GM12878 (cell line): Measurements from ENCODE around the gene BIRC5. TPM values are rescaled to one million over a fixed set of nuclear protein-coding genes. Genes with fewer than 3 reads are reported as not detected.

Experiments
- ATF7 ChIP-seq: fragments of 450-650 bp; IDR thresholded peaks from 2 replicates; pipeline ENCODE4 v1.6.1; 2016; ENCODE audit warnings: low read depth, mild to moderate bottlenecking
- BHLHE40 ChIP-seq, 2 experiments: fragments of 450-650 bp in 1 of 2; IDR thresholded peaks; 2 replicates each; pipeline ENCODE4 v1.6.1; 2011 to 2017; ENCODE audit warnings: low read depth in 2 of 2, borderline replicate concordance in 1 of 2, improper control_type of control experiment in 1 of 2, low read length in 1 of 2, mild to moderate bottlenecking in 1 of 2
- CBFB ChIP-seq: IDR thresholded peaks from 2 replicates; pipeline ENCODE4 v1.6.1; 2016; ENCODE audit warnings: antibody characterized with exemption, low read depth
- EZH2 ChIP-seq: IDR thresholded peaks from 2 replicates; pipeline ENCODE4 v1.6.1; 2012; ENCODE audit warnings: low read depth, mild to moderate bottlenecking, control low read depth, inconsistent platforms, low read length, borderline replicate concordance; ENCODE audit not compliant: control insufficient read depth
- GATAD2B ChIP-seq: fragments of 450-650 bp; conservative IDR thresholded peaks from 2 replicates; pipeline ENCODE4 v1.6.1; 2017; ENCODE audit warnings: low read depth, mild to moderate bottlenecking, moderate library complexity
- HDGF ChIP-seq: fragments of 450-650 bp; IDR thresholded peaks from 2 replicates; pipeline ENCODE4 v1.6.1; 2016; ENCODE audit warnings: antibody characterized with exemption
- IKZF1 ChIP-seq: fragments of 450-650 bp; conservative IDR thresholded peaks from 2 replicates; pipeline ENCODE4 v1.6.1; 2017; ENCODE audit warnings: antibody characterized with exemption, mild to moderate bottlenecking
- IRF4 ChIP-seq: IDR thresholded peaks from 2 replicates; pipeline ENCODE4 v1.6.1; 2011; ENCODE audit warnings: low read depth, low read length
- JUND ChIP-seq: IDR thresholded peaks from 2 replicates; pipeline ENCODE4 v1.6.1; 2012; ENCODE audit warnings: low read depth, mild to moderate bottlenecking, low read length, improper control_type of control experiment, moderate library complexity
- MTA2 ChIP-seq: fragments of 450-650 bp; IDR thresholded peaks from 2 replicates; pipeline ENCODE4 v1.6.1; 2016; ENCODE audit warnings: low read depth, mild to moderate bottlenecking, moderate library complexity
- NFXL1 ChIP-seq: fragments of 450-650 bp; IDR thresholded peaks from 2 replicates; pipeline ENCODE4 v1.6.1; 2017; ENCODE audit warnings: antibody characterized with exemption, mild to moderate bottlenecking, borderline replicate concordance
- RAD21 ChIP-seq: IDR thresholded peaks from 2 replicates; pipeline ENCODE4 v1.6.1; 2011; ENCODE audit warnings: mild to moderate bottlenecking, low read depth, low read length, moderate library complexity; ENCODE audit not compliant: insufficient read depth
- RUNX3 ChIP-seq: IDR thresholded peaks from 2 replicates; pipeline ENCODE4 v1.6.1; 2012; ENCODE audit warnings: low read length, inconsistent platforms
- TCF3 ChIP-seq: IDR thresholded peaks from 2 replicates; pipeline ENCODE4 v1.6.1; 2012; ENCODE audit warnings: low read depth, mild to moderate bottlenecking, low read length, borderline replicate concordance; ENCODE audit not compliant: insufficient read depth
- ZNF592 ChIP-seq: fragments of 450-650 bp; IDR thresholded peaks from 2 replicates; pipeline ENCODE4 v1.6.1; 2017; ENCODE audit warnings: mild to moderate bottlenecking, moderate library complexity
- polyA plus RNA-seq, 11 experiments: library from polyadenylated mRNA; depleted of rRNA in 4 of 11; unstranded in 6 of 11; stranded (reverse) in 5 of 11; fragments of >200 nt; fragmentation: Nextera tagmentation in 4 of 11; fragmentation: Illumina TruSeq in 1 of 11; extraction: Ambion mirVana in 4 of 11; extraction: Trizol in 1 of 11; gene quantifications; 1 replicate in 1 of 11; 2 replicates in 10 of 11; pipeline versions ENCODE4 v1.2.1 to v1.2.3, GENCODE V29; 2011 to 2016; ENCODE audit warnings: inconsistent platforms in 2 of 11, missing spikeins in 2 of 11, low read depth in 1 of 11
- total RNA-seq, 4 experiments: library from RNA; depleted of rRNA in 3 of 4; stranded (reverse); fragments of >200 nt in 3 of 4; fragmentation: Illumina TruSeq in 1 of 4; extraction: Trizol in 1 of 4; gene quantifications; 2 replicates each; pipeline versions ENCODE4 v1.2.1 to v1.2.3, GENCODE V29; 2013 to 2021
- TF ChIP-seq, protein P1 (sequence below): fragments of 450-650 bp; IDR thresholded peaks from 2 replicates; pipeline ENCODE4 v1.6.1; 2017; ENCODE audit warnings: low read depth, mild to moderate bottlenecking, moderate library complexity
- TF ChIP-seq, protein P2 (sequence below): IDR thresholded peaks from 2 replicates; pipeline ENCODE4 v1.6.1; 2012; ENCODE audit warnings: low read depth, low read length, improper control_type of control experiment

Gene BIRC5
- total and polyA plus RNA-seq, 10 of the 15 experiments (the other 5 are each of a cell fraction or from before 2014, with no cell fraction given), result 41.0 to 175 (median 90.8) TPM

GRCh38 chr17:78250891-78251772 is 37.1 kb downstream of the BIRC5 start (continued):
- TF ChIP-seq EZH2 (no peak), IKZF1 (peak; percentile 66), HDGF (0 out of 2 replicates have a peak, but pooled peaks have one; percentile 52), IRF4 (peak; percentile 62; the same call in 1 of the 2 replicates), ATF7 (no peak), BHLHE40 (IDR thresholded peaks at IDR 0.05; ENCODE audit: borderline replicate concordance in 1 of 2, low read depth in 2 of 2, low read length in 1 of 2) (peak; percentile 29 to 50; a peak in 2 of 4 replicates), TCF3 (peak; percentile 93), RUNX3 (peak; percentile 27), CBFB (no peak), ZNF592 (peak; percentile 93), GATAD2B (peak; percentile 46), MTA2 (no peak), RAD21 (peak; percentile 83), JUND (no peak), NFXL1 (no peak)
- TF ChIP-seq, protein P1, sequence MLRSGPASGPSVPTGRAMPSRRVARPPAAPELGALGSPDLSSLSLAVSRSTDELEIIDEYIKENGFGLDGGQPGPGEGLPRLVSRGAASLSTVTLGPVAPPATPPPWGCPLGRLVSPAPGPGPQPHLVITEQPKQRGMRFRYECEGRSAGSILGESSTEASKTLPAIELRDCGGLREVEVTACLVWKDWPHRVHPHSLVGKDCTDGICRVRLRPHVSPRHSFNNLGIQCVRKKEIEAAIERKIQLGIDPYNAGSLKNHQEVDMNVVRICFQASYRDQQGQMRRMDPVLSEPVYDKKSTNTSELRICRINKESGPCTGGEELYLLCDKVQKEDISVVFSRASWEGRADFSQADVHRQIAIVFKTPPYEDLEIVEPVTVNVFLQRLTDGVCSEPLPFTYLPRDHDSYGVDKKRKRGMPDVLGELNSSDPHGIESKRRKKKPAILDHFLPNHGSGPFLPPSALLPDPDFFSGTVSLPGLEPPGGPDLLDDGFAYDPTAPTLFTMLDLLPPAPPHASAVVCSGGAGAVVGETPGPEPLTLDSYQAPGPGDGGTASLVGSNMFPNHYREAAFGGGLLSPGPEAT, result no peak
- TF ChIP-seq, protein P2, sequence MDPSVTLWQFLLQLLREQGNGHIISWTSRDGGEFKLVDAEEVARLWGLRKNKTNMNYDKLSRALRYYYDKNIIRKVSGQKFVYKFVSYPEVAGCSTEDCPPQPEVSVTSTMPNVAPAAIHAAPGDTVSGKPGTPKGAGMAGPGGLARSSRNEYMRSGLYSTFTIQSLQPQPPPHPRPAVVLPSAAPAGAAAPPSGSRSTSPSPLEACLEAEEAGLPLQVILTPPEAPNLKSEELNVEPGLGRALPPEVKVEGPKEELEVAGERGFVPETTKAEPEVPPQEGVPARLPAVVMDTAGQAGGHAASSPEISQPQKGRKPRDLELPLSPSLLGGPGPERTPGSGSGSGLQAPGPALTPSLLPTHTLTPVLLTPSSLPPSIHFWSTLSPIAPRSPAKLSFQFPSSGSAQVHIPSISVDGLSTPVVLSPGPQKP, result no peak
